Measurements from ENCODE around the gene PIN1.

DNA sequence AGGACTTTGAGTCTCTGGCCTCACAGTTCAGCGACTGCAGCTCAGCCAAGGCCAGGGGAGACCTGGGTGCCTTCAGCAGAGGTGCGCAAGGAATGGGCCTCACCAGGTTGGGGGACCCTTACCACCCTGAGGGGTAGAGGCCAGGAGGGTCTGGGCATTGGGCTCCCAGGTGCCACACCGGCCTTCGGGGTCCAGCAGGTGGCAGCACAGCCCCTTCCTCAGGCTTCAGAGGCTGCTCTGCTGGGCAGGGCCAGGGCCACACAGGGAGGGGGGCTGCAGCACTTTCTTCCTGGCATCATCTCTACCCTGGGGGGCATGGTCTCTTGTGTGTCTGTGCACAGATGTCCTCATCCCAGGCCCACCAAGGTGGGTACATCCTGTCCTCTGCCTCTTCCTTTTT, 12.9 kb downstream of the PIN1 start:
- TF ChIP-seq, protein P1, sequence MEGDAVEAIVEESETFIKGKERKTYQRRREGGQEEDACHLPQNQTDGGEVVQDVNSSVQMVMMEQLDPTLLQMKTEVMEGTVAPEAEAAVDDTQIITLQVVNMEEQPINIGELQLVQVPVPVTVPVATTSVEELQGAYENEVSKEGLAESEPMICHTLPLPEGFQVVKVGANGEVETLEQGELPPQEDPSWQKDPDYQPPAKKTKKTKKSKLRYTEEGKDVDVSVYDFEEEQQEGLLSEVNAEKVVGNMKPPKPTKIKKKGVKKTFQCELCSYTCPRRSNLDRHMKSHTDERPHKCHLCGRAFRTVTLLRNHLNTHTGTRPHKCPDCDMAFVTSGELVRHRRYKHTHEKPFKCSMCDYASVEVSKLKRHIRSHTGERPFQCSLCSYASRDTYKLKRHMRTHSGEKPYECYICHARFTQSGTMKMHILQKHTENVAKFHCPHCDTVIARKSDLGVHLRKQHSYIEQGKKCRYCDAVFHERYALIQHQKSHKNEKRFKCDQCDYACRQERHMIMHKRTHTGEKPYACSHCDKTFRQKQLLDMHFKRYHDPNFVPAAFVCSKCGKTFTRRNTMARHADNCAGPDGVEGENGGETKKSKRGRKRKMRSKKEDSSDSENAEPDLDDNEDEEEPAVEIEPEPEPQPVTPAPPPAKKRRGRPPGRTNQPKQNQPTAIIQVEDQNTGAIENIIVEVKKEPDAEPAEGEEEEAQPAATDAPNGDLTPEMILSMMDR (IDR thresholded peaks at IDR 0.05): peak in 5 of 12 donors; percentile 11 to 37 (median 22)
- no peak for TF ChIP-seq POLR2A (IDR thresholded peaks at IDR 0.05)
